Liver (tissue), 9 donors: Measurements from ENCODE around the gene CSKMT. TPM values are rescaled to one million over a fixed set of nuclear protein-coding genes. Genes with fewer than 3 reads are reported as not detected.

Experiments
- DNase-seq: peaks from one replicate; pipeline ENCODE4 v3.0.0-alpha.2; 2017; ENCODE audit warnings: low spot score
- H3K27ac ChIP-seq, 2 donors: one replicate each; pipeline ENCODE4 v1.7.0; 2013; ENCODE audit warnings: inconsistent platforms in 2 of 2, low read length in 2 of 2, control low read depth in 1 of 2, low read depth in 1 of 2, mild to moderate bottlenecking in 1 of 2
- H3K27me3 ChIP-seq, 4 donors: one replicate each; pipeline versions ENCODE4 v1.6.1 to v1.7.0; 2013; ENCODE audit warnings: low read length in 3 of 4, inconsistent platforms in 1 of 4, mild to moderate bottlenecking in 1 of 4, moderate library complexity in 1 of 4; ENCODE audit not compliant: control insufficient read depth in 4 of 4, insufficient read depth in 4 of 4
- H3K36me3 ChIP-seq, 4 donors: one replicate each; pipeline versions ENCODE4 v1.6.1 to v1.7.0; 2013; ENCODE audit warnings: low read length in 3 of 4, mild to moderate bottlenecking in 3 of 4, low read depth in 1 of 4, moderate library complexity in 1 of 4; ENCODE audit not compliant: control insufficient read depth in 4 of 4, insufficient read depth in 3 of 4
- H3K4me1 ChIP-seq, 4 donors: one replicate each; pipeline versions ENCODE4 v1.6.1 to v1.7.0; 2013; ENCODE audit warnings: low read length in 3 of 4, mild to moderate bottlenecking in 3 of 4, moderate library complexity in 1 of 4; ENCODE audit not compliant: control insufficient read depth in 4 of 4, insufficient read depth in 4 of 4
- H3K4me3 ChIP-seq, 3 donors: one replicate each; pipeline versions ENCODE4 v1.6.1 to v1.7.0; 2013; ENCODE audit warnings: low read length in 3 of 3, control low read depth in 1 of 3, low read depth in 1 of 3, mild to moderate bottlenecking in 1 of 3
- H3K9ac ChIP-seq, 2 donors: one replicate each; pipeline ENCODE4 v1.7.0; 2013; ENCODE audit warnings: low read length in 2 of 2, mild to moderate bottlenecking in 2 of 2, moderate library complexity in 2 of 2, control low read depth in 1 of 2, low read depth in 1 of 2
- H3K9me3 ChIP-seq, 4 donors: one replicate each; pipeline versions ENCODE4 v1.6.1 to v1.7.0; 2013; ENCODE audit warnings: low read length in 3 of 4; ENCODE audit not compliant: control insufficient read depth in 4 of 4
- ATF3 ChIP-seq: IDR thresholded peaks from 2 replicates; pipeline ENCODE4 v1.6.1; 2016; ENCODE audit warnings: antibody characterized with exemption
- CTCF ChIP-seq: fragments of 150-350 bp; IDR thresholded peaks from 2 replicates; pipeline ENCODE4 v1.5.1; 2017; ENCODE audit warnings: improper control_type of control experiment, low read depth, low read length; ENCODE audit not compliant: missing input control
- EGR1 ChIP-seq, 2 donors: IDR thresholded peaks; 2 replicates each; pipeline ENCODE4 v1.6.1; 2016 to 2018; ENCODE audit warnings: antibody characterized with exemption in 2 of 2, low read depth in 2 of 2
- FOXA1 ChIP-seq: IDR thresholded peaks from 2 replicates; pipeline ENCODE4 v1.6.1; 2016; ENCODE audit warnings: antibody characterized with exemption
- FOXA2 ChIP-seq: IDR thresholded peaks from 2 replicates; pipeline ENCODE4 v1.6.1; 2016; ENCODE audit warnings: antibody characterized with exemption
- GABPA ChIP-seq, 2 donors: IDR thresholded peaks in 1 of 2; conservative IDR thresholded peaks in 1 of 2; 2 replicates each; pipeline ENCODE4 v1.6.1; 2016; ENCODE audit warnings: antibody characterized with exemption in 2 of 2, mild to moderate bottlenecking in 1 of 2, moderate library complexity in 1 of 2
- HNF4A ChIP-seq, 2 donors: conservative IDR thresholded peaks; 2 replicates each; pipeline ENCODE4 v1.6.1; 2016; ENCODE audit warnings: antibody characterized with exemption in 2 of 2, mild to moderate bottlenecking in 2 of 2
- HNF4G ChIP-seq: IDR thresholded peaks from 2 replicates; pipeline ENCODE4 v1.6.1; 2016; ENCODE audit warnings: antibody characterized with exemption
- JUND ChIP-seq, 2 donors: IDR thresholded peaks; 2 replicates each; pipeline ENCODE4 v1.6.1; 2016; ENCODE audit warnings: antibody characterized with exemption in 2 of 2
- MAX ChIP-seq: IDR thresholded peaks from 2 replicates; pipeline ENCODE4 v1.6.1; 2016; ENCODE audit warnings: antibody characterized with exemption
- NR2F2 ChIP-seq: IDR thresholded peaks from 2 replicates; pipeline ENCODE4 v1.6.1; 2016; ENCODE audit warnings: antibody characterized with exemption
- RAD21 ChIP-seq, 2 donors: IDR thresholded peaks; 2 replicates each; pipeline ENCODE4 v1.6.1; 2016; ENCODE audit warnings: antibody characterized with exemption in 2 of 2, mild to moderate bottlenecking in 2 of 2
- REST ChIP-seq: IDR thresholded peaks from 2 replicates; pipeline ENCODE4 v1.6.1; 2016; ENCODE audit warnings: antibody characterized with exemption, mild to moderate bottlenecking
- RXRA ChIP-seq, 2 donors: IDR thresholded peaks; 2 replicates each; pipeline ENCODE4 v1.6.1; 2017 to 2018; ENCODE audit warnings: antibody characterized with exemption in 2 of 2, mild to moderate bottlenecking in 1 of 2
- SP1 ChIP-seq: IDR thresholded peaks from 2 replicates; pipeline ENCODE4 v1.6.1; 2018; ENCODE audit warnings: antibody characterized with exemption, mild to moderate bottlenecking
- TAF1 ChIP-seq: conservative IDR thresholded peaks from 2 replicates; pipeline ENCODE4 v1.6.1; 2016; ENCODE audit warnings: antibody characterized with exemption, mild to moderate bottlenecking
- YY1 ChIP-seq: IDR thresholded peaks from 2 replicates; pipeline ENCODE4 v1.6.1; 2016; ENCODE audit warnings: antibody characterized with exemption, mild to moderate bottlenecking
- ZBTB33 ChIP-seq: IDR thresholded peaks from 2 replicates; pipeline ENCODE4 v1.6.1; 2016; ENCODE audit warnings: antibody characterized with exemption
- WGBS: extraction: QIAGEN DNeasy Blood & Tissue Kit; methylation state at CpG from one replicate; pipeline ENCODE4 v1.1.7; 2013; 5-methylcytosine and 5-hydroxymethylcytosine counted together
- polyA plus RNA-seq, 2 donors: library from polyadenylated mRNA; stranded (reverse) in 1 of 2; unstranded in 1 of 2; fragments of 200-250 nt in 1 of 2; fragments of >200 nt in 1 of 2; fragmentation: Nextera tagmentation in 1 of 2; extraction: Ambion mirVana in 1 of 2; gene quantifications; one replicate each; pipeline versions ENCODE4 v1.2.1 to v1.2.3, GENCODE V29; 2013 to 2015
- total RNA-seq, 2 donors: library from RNA; depleted of rRNA; stranded (reverse); fragments of >200 nt; gene quantifications; one replicate each; pipeline ENCODE4 v1.2.3, GENCODE V29; 2014
- donor health status: healthy.
- donor health status: healthy.
- donor health status: healthy.
- donor health status: healthy.
- donor health status: healthy.

The CSKMT gene
- total and polyA plus RNA-seq, 4 donors, result 1.8 to 2.5 (median 2.3) TPM

GRCh38 chr11:62712861-62713260, 47.7 kb downstream of the CSKMT start (continued):
- TF ChIP-seq ZBTB33 (no peak), HNF4G (no peak), FOXA2 (no peak), FOXA1 (no peak), EGR1 (IDR thresholded peaks at IDR 0.05; ENCODE audit: low read depth in 2 of 2) (no peak), CTCF (no peak)

GRCh38 chr11:62713343-62713742, 48.2 kb downstream of the CSKMT start:
- H3K27ac ChIP-seq, result peak overlapping the region; percentile 86 to 94
- WGBS, result 29% methylated on average over 2 of the region's 2 CpGs
- peaks cover 5 to 40% (median 38%) of the 10 kb centered on the region in 4 donors for H3K36me3 ChIP-seq
- H3K4me3 ChIP-seq, result no peak overlapping the region
- TF ChIP-seq FOXA2, result peak; percentile 60
- TF ChIP-seq YY1, result peak; percentile 92
- peak; percentile 62 for TF ChIP-seq ZBTB33
- TF ChIP-seq EGR1 (IDR thresholded peaks at IDR 0.05; ENCODE audit: low read depth in 2 of 2), result no peak
- peak; percentile 59 to 79 for TF ChIP-seq HNF4A (conservative IDR thresholded peaks at IDR 0.05)
- TF ChIP-seq NR2F2, result no peak
- TF ChIP-seq MAX, result peak; percentile 65
- TF ChIP-seq RXRA (IDR thresholded peaks at IDR 0.05), result peak; percentile 83 to 91
- TF ChIP-seq SP1, result peak; percentile 79
- TF ChIP-seq ATF3, result no peak
- TF ChIP-seq JUND (IDR thresholded peaks at IDR 0.05), result peak; percentile 54 to 84
- peak in 1 of 2 donors; percentile 76 for TF ChIP-seq GABPA (IDR thresholded peaks at IDR 0.05 in 1 of 2, conservative IDR thresholded peaks at IDR 0.05 in 1 of 2)
- peak in 1 of 2 donors; percentile 38 for TF ChIP-seq RAD21 (IDR thresholded peaks at IDR 0.05)
- TF ChIP-seq FOXA1, result peak; percentile 31
- no peak for TF ChIP-seq CTCF
- peak; percentile 27 for TF ChIP-seq HNF4G
- TF ChIP-seq REST, result no peak
- TF ChIP-seq TAF1, result no peak
- no peaks in the 10 kb centered on the region for H3K27me3 ChIP-seq
- peaks cover 16 to 65% (median 50%) of the 10 kb centered on the region in 4 donors for H3K4me1 ChIP-seq
- peak; percentile 39 for DNase-seq
- no peaks in the 10 kb centered on the region for H3K9me3 ChIP-seq
- H3K9ac ChIP-seq, result peak overlapping the region in 1 of 2 donors; percentile 60
